ENCODE measurements around the gene TUBB2B.
"Not testable (repeated sequence)": the region's sequence is repeated elsewhere in the genome, so short reads cannot be mapped to it uniquely, and the experiment has no call there.

TUBB2B gene

DNA sequence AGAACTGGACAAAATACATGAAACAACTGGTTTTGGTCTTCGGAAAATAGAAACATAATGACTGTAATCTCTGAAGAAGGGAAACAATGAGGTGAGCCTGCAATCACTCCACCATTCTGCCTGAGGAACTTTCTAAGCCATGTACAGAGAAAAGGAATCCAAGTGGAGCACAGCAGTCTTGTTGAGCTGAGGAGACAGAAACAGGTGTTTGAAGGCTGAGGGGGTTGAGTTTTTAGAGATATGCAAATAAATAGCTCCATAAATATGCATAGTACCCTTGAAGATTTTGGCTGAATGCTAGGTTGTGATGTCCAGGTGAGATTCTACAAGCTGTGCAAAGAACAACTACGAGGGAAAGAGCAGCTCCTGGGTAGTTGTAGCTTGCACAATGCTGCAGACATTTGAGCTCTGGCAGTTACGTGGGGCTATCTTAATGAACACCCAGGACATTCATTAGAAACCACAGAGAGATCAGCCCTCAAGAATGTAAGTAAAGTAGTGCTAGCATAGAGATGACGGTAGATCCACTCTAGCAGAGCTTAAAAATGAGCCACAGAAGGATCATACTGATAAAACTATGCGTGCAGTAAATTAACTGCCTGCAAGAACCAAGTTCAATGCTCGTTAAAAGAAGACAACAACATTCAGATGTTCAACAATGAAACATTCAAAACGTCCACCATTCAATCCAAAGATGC lies 24.3 kb downstream of the TUBB2B start:
- Histone ChIP-seq H3K9me3 (ENCODE audit: control insufficient read depth in 5 of 5, low read length in 5 of 5) (peaks cover 0 to 5% (median 0%) of the 10 kb centered on the region in 5 donors), H3K4me3 (ENCODE audit: low read depth in 1 of 5, low read length in 5 of 5) (no peak overlapping the region), H3K4me1 (ENCODE audit: control insufficient read depth in 5 of 5, insufficient read depth in 5 of 5, low read length in 5 of 5) (peaks cover 5 to 20% (median 19%) of the 10 kb centered on the region in 5 donors), H3K27ac (ENCODE audit: low read depth, low read length) (no peak overlapping the region), H3K9ac (ENCODE audit: low read length in 5 of 5) (no peak overlapping the region), H3K36me3 (ENCODE audit: control insufficient read depth in 5 of 5, insufficient read depth in 5 of 5, low read length in 5 of 5) (no peaks in the 10 kb centered on the region), H3K27me3 (ENCODE audit: control insufficient read depth in 5 of 5, insufficient read depth in 4 of 5, low read length in 5 of 5) (peaks cover 0 to 4% (median 0%) of the 10 kb centered on the region in 5 donors)

DNA sequence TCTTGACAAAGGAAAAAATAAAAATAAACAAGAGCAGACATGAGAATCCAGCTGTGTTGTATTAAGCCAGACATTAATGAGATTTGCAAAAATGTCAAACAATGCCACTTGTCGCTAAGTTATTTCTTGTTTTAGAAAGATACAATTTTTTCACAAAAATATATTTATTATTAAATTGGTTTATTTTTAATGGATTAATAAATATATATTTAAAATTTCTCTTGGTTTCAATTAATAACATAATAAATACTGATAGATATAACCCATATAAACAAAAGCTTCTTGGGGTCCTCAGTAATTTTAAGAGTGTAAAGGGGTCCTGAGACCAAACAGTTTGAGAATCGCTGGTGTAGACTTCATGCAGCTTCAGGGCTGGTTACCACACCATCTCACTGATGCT lies 26.1 kb downstream of the TUBB2B start:
- Histone ChIP-seq H3K27ac (ENCODE audit: low read depth, low read length) (no peak overlapping the region), H3K9me3 (ENCODE audit: control insufficient read depth in 5 of 5, low read length in 5 of 5) (peaks cover 0 to 5% (median 0%) of the 10 kb centered on the region in 5 donors), H3K4me1 (ENCODE audit: control insufficient read depth in 5 of 5, insufficient read depth in 5 of 5, low read length in 5 of 5) (peaks cover 0 to 8% (median 5%) of the 10 kb centered on the region in 5 donors), H3K27me3 (ENCODE audit: control insufficient read depth in 5 of 5, insufficient read depth in 4 of 5, low read length in 5 of 5) (peaks cover 0 to 4% (median 0%) of the 10 kb centered on the region in 5 donors), H3K36me3 (ENCODE audit: control insufficient read depth in 5 of 5, insufficient read depth in 5 of 5, low read length in 5 of 5) (no peaks in the 10 kb centered on the region), H3K9ac (ENCODE audit: low read length in 5 of 5) (no peak overlapping the region), H3K4me3 (ENCODE audit: low read depth in 1 of 5, low read length in 5 of 5) (no peak overlapping the region)

DNA sequence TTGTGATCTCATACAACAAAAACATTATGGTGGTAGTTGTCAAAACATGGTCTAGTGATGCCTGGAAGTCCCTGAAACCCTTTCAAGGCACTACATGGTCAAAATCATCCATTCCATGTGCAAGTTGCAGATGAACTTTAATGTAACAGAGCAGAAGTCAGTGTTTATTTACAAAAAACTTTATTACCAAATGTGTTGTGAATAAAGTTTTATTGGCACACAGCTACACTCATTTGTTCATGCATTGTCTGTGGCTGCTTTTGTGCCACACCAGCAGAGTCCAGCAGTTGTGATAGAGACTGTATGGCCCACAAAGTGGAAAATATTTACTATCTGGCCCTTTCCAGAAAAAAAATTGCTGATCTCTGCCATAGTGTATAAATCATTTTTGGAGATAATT lies 26.8 kb downstream of the TUBB2B start:
- Histone ChIP-seq H3K4me1 (ENCODE audit: control insufficient read depth in 5 of 5, insufficient read depth in 5 of 5, low read length in 5 of 5) (peaks cover 0 to 11% (median 3%) of the 10 kb centered on the region in 5 donors), H3K36me3 (ENCODE audit: control insufficient read depth in 5 of 5, insufficient read depth in 5 of 5, low read length in 5 of 5) (no peaks in the 10 kb centered on the region), H3K27ac (ENCODE audit: low read depth, low read length) (no peak overlapping the region), H3K9me3 (ENCODE audit: control insufficient read depth in 5 of 5, low read length in 5 of 5) (peaks cover 0 to 5% (median 0%) of the 10 kb centered on the region in 5 donors), H3K27me3 (ENCODE audit: control insufficient read depth in 5 of 5, insufficient read depth in 4 of 5, low read length in 5 of 5) (peaks cover 0 to under 1% (median 0%) of the 10 kb centered on the region in 5 donors), H3K9ac (ENCODE audit: low read length in 5 of 5) (no peak overlapping the region), H3K4me3 (ENCODE audit: low read depth in 1 of 5, low read length in 5 of 5) (no peak overlapping the region)

DNA sequence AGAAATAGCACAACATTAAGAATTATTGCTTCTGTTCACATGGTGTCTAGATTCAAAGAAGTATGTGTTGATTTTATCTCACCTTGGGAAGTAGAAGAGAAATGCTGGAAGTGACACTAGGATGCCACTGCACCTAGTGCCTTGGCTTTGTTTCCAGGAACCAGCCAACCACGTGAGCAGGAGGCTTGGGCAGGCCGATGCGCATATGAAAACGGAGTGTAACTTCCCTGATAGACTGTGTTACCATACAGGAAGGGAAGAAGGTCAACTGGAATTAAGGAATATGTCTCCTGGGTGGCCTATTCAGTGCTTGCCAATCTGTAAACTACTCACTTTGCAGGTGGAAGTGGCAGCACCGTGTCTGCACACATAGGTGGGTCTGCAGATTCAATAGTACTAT lies 28.1 kb downstream of the TUBB2B start:
- Histone ChIP-seq H3K4me3 (ENCODE audit: low read depth in 1 of 5, low read length in 5 of 5) (no peak overlapping the region), H3K36me3 (ENCODE audit: control insufficient read depth in 5 of 5, insufficient read depth in 5 of 5, low read length in 5 of 5) (no peaks in the 10 kb centered on the region), H3K9me3 (ENCODE audit: control insufficient read depth in 5 of 5, low read length in 5 of 5) (peaks cover 0 to under 1% (median 0%) of the 10 kb centered on the region in 5 donors), H3K4me1 (ENCODE audit: control insufficient read depth in 5 of 5, insufficient read depth in 5 of 5, low read length in 5 of 5) (peaks cover 0 to 13% (median 10%) of the 10 kb centered on the region in 5 donors), H3K27me3 (ENCODE audit: control insufficient read depth in 5 of 5, insufficient read depth in 4 of 5, low read length in 5 of 5) (no peaks in the 10 kb centered on the region), H3K9ac (ENCODE audit: low read length in 5 of 5) (no peak overlapping the region), H3K27ac (ENCODE audit: low read depth, low read length) (no peak overlapping the region)

DNA sequence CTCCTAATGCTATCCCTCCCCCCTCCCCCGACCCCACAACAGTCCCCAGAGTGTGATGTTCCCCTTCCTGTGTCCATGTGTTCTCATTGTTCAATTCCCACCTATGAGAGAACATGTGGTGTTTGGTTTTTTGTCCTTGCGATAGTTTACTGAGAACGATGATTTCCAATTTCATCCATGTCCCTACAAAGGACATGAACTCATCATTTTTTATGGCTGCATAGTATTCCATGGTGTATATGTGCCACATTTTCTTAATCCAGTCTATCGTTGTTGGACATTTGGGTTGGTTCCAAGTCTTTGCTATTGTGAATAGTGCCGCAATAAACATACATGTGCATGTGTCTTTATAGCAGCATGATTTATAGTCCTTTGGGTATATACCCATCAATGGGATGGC lies 29.7 kb downstream of the TUBB2B start:
- H3K4me1 ChIP-seq (ENCODE audit: control insufficient read depth in 5 of 5, insufficient read depth in 5 of 5, low read length in 5 of 5), result peaks cover 0 to 13% (median 10%) of the 10 kb centered on the region in 5 donors
- not testable (repeated sequence) for H3K27me3 ChIP-seq (ENCODE audit: control insufficient read depth in 5 of 5, insufficient read depth in 4 of 5, low read length in 5 of 5); H3K4me3 ChIP-seq (ENCODE audit: low read depth in 1 of 5, low read length in 5 of 5); H3K36me3 ChIP-seq (ENCODE audit: control insufficient read depth in 5 of 5, insufficient read depth in 5 of 5, low read length in 5 of 5); H3K27ac ChIP-seq (ENCODE audit: low read depth, low read length); H3K9ac ChIP-seq (ENCODE audit: low read length in 5 of 5); H3K9me3 ChIP-seq (ENCODE audit: control insufficient read depth in 5 of 5, low read length in 5 of 5)

DNA sequence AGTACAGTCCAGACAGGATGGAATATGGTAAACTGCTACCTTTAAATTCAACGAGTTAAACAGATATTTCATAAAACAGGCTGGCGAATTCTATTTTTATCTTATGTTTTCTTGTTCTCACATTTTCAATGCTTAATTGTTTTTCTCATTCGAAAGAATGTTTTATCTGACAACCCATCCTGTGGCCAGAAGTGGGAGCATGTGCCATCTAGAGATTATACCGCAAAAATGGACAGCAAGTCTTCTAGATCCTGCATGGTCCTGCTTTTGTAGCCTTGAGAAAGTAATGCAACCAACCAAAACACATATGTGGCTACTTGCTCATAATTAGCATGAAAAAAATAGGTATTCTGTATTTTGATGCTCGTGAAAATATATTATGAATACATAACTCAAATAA lies 30.7 kb downstream of the TUBB2B start:
- Histone ChIP-seq H3K4me1 (ENCODE audit: control insufficient read depth in 5 of 5, insufficient read depth in 5 of 5, low read length in 5 of 5) (peaks cover 0 to 13% (median 10%) of the 10 kb centered on the region in 5 donors), H3K4me3 (ENCODE audit: low read depth in 1 of 5, low read length in 5 of 5) (no peak overlapping the region), H3K36me3 (ENCODE audit: control insufficient read depth in 5 of 5, insufficient read depth in 5 of 5, low read length in 5 of 5) (no peaks in the 10 kb centered on the region)

DNA sequence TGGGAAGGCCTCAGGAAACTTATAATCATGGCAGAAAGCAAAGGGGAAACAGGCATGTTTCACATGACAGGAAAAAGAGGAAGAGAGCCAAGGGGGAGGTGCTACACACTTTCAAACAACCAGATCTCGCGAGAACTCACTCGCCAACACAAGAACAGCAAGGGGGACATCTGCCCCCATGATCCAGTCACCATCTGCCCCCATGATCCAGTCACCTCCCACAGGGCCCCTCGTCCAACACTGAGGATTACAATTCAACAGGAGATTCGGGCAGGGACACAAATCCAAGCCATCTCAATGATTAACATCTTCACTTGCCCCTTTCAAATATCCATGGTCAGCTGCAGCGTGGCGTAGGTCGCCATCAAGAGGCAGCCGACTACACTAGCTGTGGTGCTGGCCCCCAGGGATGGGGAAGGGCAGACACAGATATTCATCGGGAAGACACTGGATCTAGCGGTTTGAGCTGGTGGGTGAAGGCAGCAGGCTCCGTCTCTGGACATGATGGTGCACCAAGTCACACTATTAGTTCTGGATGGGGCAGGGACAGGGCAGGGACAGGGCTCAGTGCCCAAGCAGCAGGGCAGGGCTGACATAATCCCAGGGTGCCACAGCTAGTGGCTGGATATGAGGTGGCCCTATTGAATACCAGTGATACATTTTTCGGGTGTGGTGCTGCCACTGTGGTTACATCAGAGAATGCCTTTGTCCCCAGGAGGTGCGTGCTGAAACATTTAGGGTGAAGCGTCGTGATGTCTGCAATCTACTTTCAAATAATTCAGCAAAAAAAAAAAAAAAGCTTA lies 31.6 kb downstream of the TUBB2B start:
- H3K36me3 ChIP-seq (ENCODE audit: control insufficient read depth in 5 of 5, insufficient read depth in 5 of 5, low read length in 5 of 5), result no peaks in the 10 kb centered on the region
- H3K9ac ChIP-seq (ENCODE audit: low read length in 5 of 5), result no peak overlapping the region
- no peak overlapping the region for H3K27ac ChIP-seq (ENCODE audit: low read depth, low read length)
- peak overlapping the region in 1 of 5 donors; percentile 22 for H3K4me3 ChIP-seq (ENCODE audit: low read depth in 1 of 5, low read length in 5 of 5)
- H3K9me3 ChIP-seq (ENCODE audit: control insufficient read depth in 5 of 5, low read length in 5 of 5), result no peaks in the 10 kb centered on the region
- H3K4me1 ChIP-seq (ENCODE audit: control insufficient read depth in 5 of 5, insufficient read depth in 5 of 5, low read length in 5 of 5), result peaks cover 0 to 13% (median 10%) of the 10 kb centered on the region in 5 donors
- no peaks in the 10 kb centered on the region for H3K27me3 ChIP-seq (ENCODE audit: control insufficient read depth in 5 of 5, insufficient read depth in 4 of 5, low read length in 5 of 5)

More for the DNA sequence above, 30.7 kb downstream of the TUBB2B start:
- H3K9ac ChIP-seq (ENCODE audit: low read length in 5 of 5), result no peak overlapping the region
- H3K27me3 ChIP-seq (ENCODE audit: control insufficient read depth in 5 of 5, insufficient read depth in 4 of 5, low read length in 5 of 5), result no peaks in the 10 kb centered on the region
- H3K27ac ChIP-seq (ENCODE audit: low read depth, low read length), result no peak overlapping the region
- no peaks in the 10 kb centered on the region for H3K9me3 ChIP-seq (ENCODE audit: control insufficient read depth in 5 of 5, low read length in 5 of 5)

DNA sequence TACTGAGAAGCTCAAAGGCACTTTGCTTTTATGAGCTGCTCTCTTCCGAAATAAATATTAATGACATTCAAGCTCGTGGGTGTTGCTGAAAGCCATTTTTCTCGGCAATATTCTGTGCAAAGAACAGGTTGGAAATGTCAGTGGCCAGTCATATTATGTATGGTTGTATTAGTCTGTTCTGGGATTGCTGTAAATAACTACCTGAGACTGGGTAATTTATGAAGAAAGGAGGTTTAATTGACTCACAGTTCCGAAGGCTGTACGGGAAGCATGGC lies 32.1 kb downstream of the TUBB2B start:
- no peaks in the 10 kb centered on the region for H3K9me3 ChIP-seq (ENCODE audit: control insufficient read depth in 5 of 5, low read length in 5 of 5)
- H3K36me3 ChIP-seq (ENCODE audit: control insufficient read depth in 5 of 5, insufficient read depth in 5 of 5, low read length in 5 of 5), result no peaks in the 10 kb centered on the region
- H3K9ac ChIP-seq (ENCODE audit: low read length in 5 of 5), result no peak overlapping the region
- peaks cover 0 to 13% (median 10%) of the 10 kb centered on the region in 5 donors for H3K4me1 ChIP-seq (ENCODE audit: control insufficient read depth in 5 of 5, insufficient read depth in 5 of 5, low read length in 5 of 5)
- H3K27ac ChIP-seq (ENCODE audit: low read depth, low read length), result no peak overlapping the region
- H3K4me3 ChIP-seq (ENCODE audit: low read depth in 1 of 5, low read length in 5 of 5), result no peak overlapping the region
- no peaks in the 10 kb centered on the region for H3K27me3 ChIP-seq (ENCODE audit: control insufficient read depth in 5 of 5, insufficient read depth in 4 of 5, low read length in 5 of 5)

DNA sequence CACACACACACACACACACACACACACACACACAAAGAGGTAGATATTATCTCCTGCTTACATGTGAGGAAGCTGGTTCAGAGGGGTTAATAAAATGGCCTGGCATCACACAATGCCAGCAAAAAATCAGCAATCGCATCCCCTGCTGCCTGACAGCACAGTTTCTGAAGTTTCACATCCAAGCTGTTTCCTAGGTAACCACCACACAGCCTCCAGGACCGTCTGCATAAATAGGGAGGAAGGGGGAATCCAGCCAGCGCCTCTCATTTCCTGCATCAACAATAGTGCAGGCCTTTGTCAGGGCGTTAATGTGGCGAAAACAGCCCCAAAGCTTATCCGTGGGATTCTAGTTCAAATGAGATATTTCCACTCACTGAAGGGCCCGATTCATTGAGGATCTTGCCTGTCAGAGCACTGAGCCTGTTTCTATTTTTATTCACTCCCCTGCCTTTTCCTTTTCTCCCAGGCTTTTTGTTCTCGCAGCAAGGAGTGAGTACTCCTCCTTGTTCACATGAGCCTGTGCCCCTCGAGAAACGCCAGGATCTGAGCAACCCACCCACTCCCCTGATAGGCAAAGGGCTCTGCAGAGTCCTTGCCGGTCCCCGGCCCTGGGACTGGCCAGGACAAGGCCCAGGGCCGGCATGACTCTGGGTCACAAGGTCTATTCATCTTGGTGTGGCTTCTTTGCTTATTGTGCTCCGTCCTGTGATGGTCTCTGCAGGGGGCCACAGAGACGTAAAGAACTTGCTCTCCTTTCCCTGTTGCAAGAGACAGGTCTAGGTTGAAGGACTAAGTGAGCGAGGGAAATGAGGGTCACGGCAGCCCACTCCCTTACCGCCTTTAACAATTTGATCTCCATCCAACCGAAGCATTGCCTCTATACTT lies 32.7 kb downstream of the TUBB2B start:
- Histone ChIP-seq H3K27me3 (ENCODE audit: control insufficient read depth in 5 of 5, insufficient read depth in 4 of 5, low read length in 5 of 5) (no peaks in the 10 kb centered on the region), H3K9ac (ENCODE audit: low read length in 5 of 5) (no peak overlapping the region), H3K4me3 (ENCODE audit: low read depth in 1 of 5, low read length in 5 of 5) (no peak overlapping the region), H3K9me3 (ENCODE audit: control insufficient read depth in 5 of 5, low read length in 5 of 5) (no peaks in the 10 kb centered on the region), H3K27ac (ENCODE audit: low read depth, low read length) (no peak overlapping the region), H3K36me3 (ENCODE audit: control insufficient read depth in 5 of 5, insufficient read depth in 5 of 5, low read length in 5 of 5) (no peaks in the 10 kb centered on the region), H3K4me1 (ENCODE audit: control insufficient read depth in 5 of 5, insufficient read depth in 5 of 5, low read length in 5 of 5) (peaks cover 0 to 13% (median 10%) of the 10 kb centered on the region in 5 donors)

All from subcutaneous abdominal adipose tissue (tissue), 5 donors.